Transverse colon (tissue), 4 donors: ENCODE measurements around the gene DIAPH3.

ENCODE experiments used
- CTCF ChIP-seq, 5 experiments: fragments of 200-600 bp in 3 of 5; fragments of 450-650 bp in 2 of 5; sonication (generic) in 3 of 5; IDR thresholded peaks; 1 replicate in 2 of 5; 2 replicates in 3 of 5; pipeline ENCODE4 v1.5.1; 2016 to 2017; ENCODE audit warnings: antibody characterized with exemption in 5 of 5, inconsistent platforms in 3 of 5, mild to moderate bottlenecking in 2 of 5, moderate library complexity in 1 of 5
- EP300 ChIP-seq: sonication (generic); formaldehyde crosslinking; IDR thresholded peaks from one replicate; pipeline ENCODE4 v1.6.1; 2017; ENCODE audit warnings: antibody characterized with exemption, low read depth
- POLR2A ChIP-seq: fragments of 450-650 bp; IDR thresholded peaks from one replicate; pipeline ENCODE4 v1.6.1; 2016; ENCODE audit warnings: antibody characterized with exemption, mild to moderate bottlenecking, moderate library complexity
- POLR2AphosphoS5 ChIP-seq, 3 donors: sonication (generic); formaldehyde crosslinking; IDR thresholded peaks; one replicate each; pipeline ENCODE4 v1.6.1; 2016; ENCODE audit warnings: antibody characterized with exemption in 3 of 3

- TF ChIP-seq POLR2AphosphoS5 (IDR thresholded peaks at IDR 0.05) (no peak), CTCF (IDR thresholded peaks at IDR 0.05) (no peak), POLR2A (no peak), EP300 (no peak)
These were observed 503.7 kb downstream of the DIAPH3 start for GRCh38 chr13:59659981-59660380.
